Measurements from ENCODE around the gene LHX6. TPM values are rescaled to one million over a fixed set of nuclear protein-coding genes. Genes with fewer than 3 reads are reported as not detected.

The LHX6 gene
- total and polyA plus RNA-seq, 2 experiments from 2014 or later = 1.0 to 1.2 TPM

GRCh38 chr9:122195875-122196274 is 32.9 kb downstream of the LHX6 start (continued):
- TF ChIP-seq REST (IDR thresholded peaks at IDR 0.05; ENCODE audit: unreplicated experiment) = no peak
- TF ChIP-seq ETS1 (IDR thresholded peaks at IDR 0.05) = no peak

GRCh38 chr9:122193651-122194050 is 35.1 kb downstream of the LHX6 start:
- Histone ChIP-seq H3K9me2 (ENCODE audit: insufficient read depth) (no peaks in the 10 kb centered on the region), H3K4me1 (ENCODE audit: insufficient read depth) (peaks cover 4% of the 10 kb centered on the region; the same call in 1 of the 2 replicates), H3K27me3 (ENCODE audit: insufficient read depth) (no peaks in the 10 kb centered on the region), H3K4me2 (no peak overlapping the region), H2AFZ (no peak overlapping the region), H3K4me3 (no peak overlapping the region), H4K20me1 (replicated peaks; ENCODE audit: insufficient read depth) (no peaks in the 10 kb centered on the region), H3K36me3 (ENCODE audit: insufficient read depth) (no peaks in the 10 kb centered on the region), H3K79me2 (replicated peaks; ENCODE audit: insufficient read depth) (no peaks in the 10 kb centered on the region), H3K27ac (ENCODE audit: low read depth) (no peak overlapping the region), H3F3A (replicated peaks; ENCODE audit: low read depth) (no peaks in the 10 kb centered on the region)
- Mint-ChIP-seq H3K36me3 (ENCODE audit: low read depth) (no peaks in the 10 kb centered on the region; the same call in 2 of the 3 replicates), H3K27ac (no peak overlapping the region), H3K27me3 (ENCODE audit: insufficient read depth, low read depth, poor library complexity) (peaks cover 7% of the 10 kb centered on the region), H3K4me1 (peaks cover 22% of the 10 kb centered on the region), H3K4me3 (no peak overlapping the region), H3K9me3 (no peaks in the 10 kb centered on the region; the same call in 2 of the 3 replicates)
- DNase-seq (ENCODE audit: low spot score) = no peak
- no peak for ATAC-seq
- no peak for TF ChIP-seq EZH2 (IDR thresholded peaks at IDR 0.05; ENCODE audit: low read depth, unreplicated experiment)
- no peak for TF ChIP-seq EZH2phosphoT487 (IDR thresholded peaks at IDR 0.05; ENCODE audit: unreplicated experiment)
- no peak for TF ChIP-seq CREB1 (CRISPR knock-in tag; IDR thresholded peaks at IDR 0.05; ENCODE audit: low read depth)
- no peak for TF ChIP-seq POLR2AphosphoS5 (IDR thresholded peaks at IDR 0.05; ENCODE audit: low read depth)
- no peak for TF ChIP-seq CTCF (conservative IDR thresholded peaks at IDR 0.05; ENCODE audit: low read depth in 2 of 2)
- no peak for TF ChIP-seq ZNF331 (CRISPR knock-in tag; IDR thresholded peaks at IDR 0.05; ENCODE audit: low read depth)
- TF ChIP-seq ETS1 (IDR thresholded peaks at IDR 0.05) = no peak
- no peak for TF ChIP-seq ZNF114 (CRISPR knock-in tag; IDR thresholded peaks at IDR 0.05)
- TF ChIP-seq ZNF462 (CRISPR knock-in tag; IDR thresholded peaks at IDR 0.05) = no peak

Measured in GM23338 (cell line).